A673 (cell line): ENCODE measurements around the gene PGP. TPM values are rescaled to one million over a fixed set of nuclear protein-coding genes. Genes with fewer than 3 reads are reported as not detected.

Source experiments
- BruUV-seq: library from RNA; stranded (reverse); fragments of 400-500 nt; replicated peaks from 2 replicates; lab custom pipeline; 2021; lab: Mats Ljungman, UMichigan
- CTCF ChIA-PET: fragments of 300-600 bp; sonication (Branson Sonifier 250); formaldehyde crosslinking; loops from one replicate; lab custom pipeline; 2022; ENCODE audit warnings: antibody characterized with exemption; lab: Charles Lee
- POLR2A ChIA-PET: fragments of 300-600 bp; sonication (Branson Sonifier 250); formaldehyde crosslinking; loops from one replicate; lab custom pipeline; 2022; ENCODE audit warnings: antibody characterized with exemption; ENCODE audit not compliant: low non-redundant PET; lab: Charles Lee
- DNase-seq: peaks from one replicate; pipeline ENCODE4 v3.0.0-alpha.2; 2015; ENCODE audit warnings: low spot score
- H3K27ac ChIP-seq: fragments of 200-600 bp; sonication (generic); 2 replicates; pipeline ENCODE4 v1.5.1; 2016; ENCODE audit warnings: mixed run types, low read depth, mild to moderate bottlenecking, mixed read lengths, antibody characterized with exemption, low read length; ENCODE audit not compliant: poor library complexity, severe bottlenecking
- H3K27me3 ChIP-seq: fragments of 200-600 bp; sonication (generic); replicated peaks from 2 replicates; pipeline ENCODE4 v1.6.1; 2017; ENCODE audit warnings: mixed run types, low read depth, mild to moderate bottlenecking, mixed read lengths, antibody characterized with exemption, low read length; ENCODE audit not compliant: insufficient read depth, poor library complexity
- H3K36me3 ChIP-seq: fragments of 200-600 bp; sonication (generic); 2 replicates; pipeline ENCODE4 v1.6.1; 2016; ENCODE audit warnings: mixed run types, mild to moderate bottlenecking, mixed read lengths, antibody characterized with exemption, low read length; ENCODE audit not compliant: insufficient read depth, poor library complexity, severe bottlenecking
- H3K4me1 ChIP-seq: fragments of 200-600 bp; sonication (generic); 2 replicates; pipeline ENCODE4 v1.6.1; 2017; ENCODE audit warnings: mixed run types, mild to moderate bottlenecking, mixed read lengths, antibody characterized with exemption, low read length; ENCODE audit not compliant: insufficient read depth, poor library complexity, severe bottlenecking
- H3K4me3 ChIP-seq: fragments of 200-600 bp; sonication (generic); 2 replicates; pipeline ENCODE4 v1.5.1; 2016; ENCODE audit warnings: low read depth, mixed run types, mild to moderate bottlenecking, mixed read lengths, low read length; ENCODE audit not compliant: poor library complexity, severe bottlenecking
- H3K9me3 ChIP-seq: fragments of 200-600 bp; sonication (generic); 2 replicates; pipeline ENCODE4 v1.6.1; 2016; ENCODE audit warnings: mixed run types, low read depth, mild to moderate bottlenecking, mixed read lengths, antibody characterized with exemption, low read length; ENCODE audit not compliant: poor library complexity, severe bottlenecking
- EZH2 ChIP-seq: fragments of 200-600 bp; sonication (generic); IDR thresholded peaks from 2 replicates; pipeline ENCODE4 v1.6.1; 2017; ENCODE audit warnings: borderline replicate concordance, low read depth, mild to moderate bottlenecking, mixed read lengths, antibody characterized with exemption, low read length; ENCODE audit not compliant: poor library complexity, severe bottlenecking
- intact Hi-C: fragments of 100-400 bp; cut with micrococcal nuclease; formaldehyde crosslinking; loops from one replicate; pipeline ENCODE4 v1.10.0; 2022; ENCODE audit not compliant: unreplicated experiment
- total RNA-seq: library from RNA; stranded (reverse); gene quantifications from 2 replicates; pipeline ENCODE4 v1.2.3, GENCODE V29; 2021
- TF ChIP-seq, protein P1 (sequence below): fragments of 300-800, 200-600 bp; sonication (generic); conservative IDR thresholded peaks from 2 replicates; pipeline ENCODE4 v1.5.1; 2017; ENCODE audit warnings: low read depth, mild to moderate bottlenecking, antibody characterized with exemption, low read length, moderate library complexity, mixed read lengths

Gene PGP
- total RNA-seq, 1 experiment from 2014 or later, result 26.5 TPM

DNA sequence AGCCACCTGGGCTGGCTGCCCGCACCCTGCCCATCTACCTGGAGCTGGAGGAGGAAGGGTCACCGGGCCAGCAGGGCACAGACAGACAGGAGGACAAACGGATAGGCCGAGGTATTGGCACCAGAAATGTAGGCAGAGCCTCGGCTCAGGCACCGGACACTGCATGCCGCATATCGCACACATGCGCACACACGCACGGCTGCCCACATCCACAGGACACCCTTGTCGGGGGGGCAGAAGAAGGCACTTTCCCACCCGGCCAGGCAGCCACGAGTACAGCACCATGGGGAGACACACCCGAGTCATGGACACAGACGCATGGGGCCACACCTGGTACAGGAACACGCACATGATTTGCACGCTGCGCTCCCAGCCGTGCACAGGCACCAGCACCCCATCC is 32.7 kb downstream of the PGP start:
- BruUV-seq, result no TSS peak
- CTCF ChIA-PET, result interaction anchor here (1.2 kb wide), 1 partner anchor 12 kb away, joined by 3 read pairs; no protein-coding TSS in a partner anchor

DNA sequence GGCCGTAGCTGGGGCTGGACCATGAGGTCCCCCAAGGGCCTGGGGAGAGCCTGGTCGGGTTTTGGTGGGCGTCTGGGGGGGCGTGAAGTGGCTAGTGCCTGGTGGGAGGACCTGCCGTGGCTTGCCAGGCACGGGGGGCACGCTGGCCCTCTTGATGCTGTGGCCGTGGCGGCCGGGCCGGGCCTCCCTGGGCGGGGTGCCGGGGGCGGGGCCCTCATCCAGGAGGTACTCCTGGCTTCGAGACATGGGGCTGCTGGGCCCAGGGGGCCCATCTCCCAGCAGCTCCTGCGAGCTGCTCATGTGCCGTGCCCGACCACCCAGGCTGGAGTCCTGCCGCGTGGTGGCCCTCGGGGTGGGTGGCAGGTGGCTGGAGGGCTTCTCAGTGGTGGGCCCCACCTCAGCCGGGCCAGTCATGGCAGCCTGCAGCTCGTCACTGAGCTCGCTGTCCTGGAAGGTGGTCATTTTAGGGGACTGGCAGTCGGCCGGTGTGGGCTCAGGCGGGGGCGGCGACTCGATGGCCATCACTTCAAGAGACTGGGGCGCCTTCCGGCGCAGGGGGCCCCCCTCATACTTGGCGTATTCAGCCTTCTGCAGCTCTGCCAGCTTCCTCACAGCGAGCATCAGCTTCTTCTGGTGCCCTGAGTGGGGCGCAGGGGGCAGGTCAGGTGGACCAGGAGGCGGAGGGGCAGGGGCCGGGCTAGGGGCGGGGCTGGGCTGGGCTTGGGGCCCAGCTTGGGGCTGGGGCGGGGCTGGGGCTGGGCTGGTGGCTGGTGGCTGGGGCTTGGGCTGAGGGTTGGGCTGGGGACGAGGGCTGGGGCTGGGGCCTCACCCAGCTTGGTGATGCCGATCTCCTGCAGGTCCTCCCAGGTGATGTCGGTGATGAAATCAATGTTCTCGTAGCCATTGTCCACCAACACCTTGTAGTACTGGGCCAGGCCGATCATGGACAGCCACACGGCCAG is 33.4 kb downstream of the PGP start:
- H3K27ac ChIP-seq, result no peak overlapping the region
- H3K9me3 ChIP-seq, result no peaks in the 10 kb centered on the region
- TF ChIP-seq, protein P1, sequence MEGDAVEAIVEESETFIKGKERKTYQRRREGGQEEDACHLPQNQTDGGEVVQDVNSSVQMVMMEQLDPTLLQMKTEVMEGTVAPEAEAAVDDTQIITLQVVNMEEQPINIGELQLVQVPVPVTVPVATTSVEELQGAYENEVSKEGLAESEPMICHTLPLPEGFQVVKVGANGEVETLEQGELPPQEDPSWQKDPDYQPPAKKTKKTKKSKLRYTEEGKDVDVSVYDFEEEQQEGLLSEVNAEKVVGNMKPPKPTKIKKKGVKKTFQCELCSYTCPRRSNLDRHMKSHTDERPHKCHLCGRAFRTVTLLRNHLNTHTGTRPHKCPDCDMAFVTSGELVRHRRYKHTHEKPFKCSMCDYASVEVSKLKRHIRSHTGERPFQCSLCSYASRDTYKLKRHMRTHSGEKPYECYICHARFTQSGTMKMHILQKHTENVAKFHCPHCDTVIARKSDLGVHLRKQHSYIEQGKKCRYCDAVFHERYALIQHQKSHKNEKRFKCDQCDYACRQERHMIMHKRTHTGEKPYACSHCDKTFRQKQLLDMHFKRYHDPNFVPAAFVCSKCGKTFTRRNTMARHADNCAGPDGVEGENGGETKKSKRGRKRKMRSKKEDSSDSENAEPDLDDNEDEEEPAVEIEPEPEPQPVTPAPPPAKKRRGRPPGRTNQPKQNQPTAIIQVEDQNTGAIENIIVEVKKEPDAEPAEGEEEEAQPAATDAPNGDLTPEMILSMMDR, result no peak
- no peak for TF ChIP-seq EZH2
- CTCF ChIA-PET, result interaction anchor here (1.2 kb wide), 1 partner anchor 13 kb away, joined by 3 read pairs; no protein-coding TSS in a partner anchor
- H3K4me3 ChIP-seq, result no peak overlapping the region
- peaks cover 7% of the 10 kb centered on the region for H3K36me3 ChIP-seq
- intact Hi-C loops, result no loop called here
- BruUV-seq, result no TSS peak
- POLR2A ChIA-PET, result no interaction called here
- no peaks in the 10 kb centered on the region for H3K27me3 ChIP-seq
- H3K4me1 ChIP-seq, result no peaks in the 10 kb centered on the region
- no peak for DNase-seq

More for the DNA sequence above, 32.7 kb downstream of the PGP start:
- no peak for TF ChIP-seq EZH2
- TF ChIP-seq, protein P1, result no peak
- POLR2A ChIA-PET, result no interaction called here
- no peaks in the 10 kb centered on the region for H3K4me1 ChIP-seq
- H3K27ac ChIP-seq, result no peak overlapping the region
- no peak for DNase-seq
- H3K4me3 ChIP-seq, result no peak overlapping the region
- H3K27me3 ChIP-seq, result no peaks in the 10 kb centered on the region
- peaks cover 5% of the 10 kb centered on the region for H3K36me3 ChIP-seq
- H3K9me3 ChIP-seq, result no peaks in the 10 kb centered on the region
- intact Hi-C loops, result no loop called here

DNA sequence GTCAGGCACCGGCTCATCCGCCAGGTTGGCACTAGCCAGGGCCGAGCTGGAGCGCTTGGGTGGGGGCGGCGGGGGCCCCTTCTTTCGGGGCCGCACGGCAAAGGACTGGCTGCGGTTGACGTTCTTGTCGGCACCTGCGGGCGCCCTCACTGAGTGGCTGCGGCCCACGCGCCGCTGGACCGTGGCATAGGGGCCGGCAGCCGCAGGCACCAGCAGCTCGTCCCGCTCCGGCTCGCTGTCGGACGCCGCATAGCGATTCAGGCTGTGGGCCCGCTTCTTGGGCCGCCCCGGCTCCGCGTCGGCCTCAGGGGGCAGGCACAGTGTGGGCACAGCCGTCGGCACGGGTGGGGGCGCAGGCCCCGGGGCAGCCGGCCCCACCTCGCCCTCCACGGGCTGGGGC is 34.2 kb downstream of the PGP start:
- intact Hi-C loops, result no loop called here
- Histone ChIP-seq H3K27me3 (no peaks in the 10 kb centered on the region), H3K4me3 (no peak overlapping the region), H3K27ac (no peak overlapping the region), H3K9me3 (no peaks in the 10 kb centered on the region), H3K4me1 (no peaks in the 10 kb centered on the region), H3K36me3 (peaks cover 15% of the 10 kb centered on the region)
- BruUV-seq, result no TSS peak
- DNase-seq, result no peak
- TF ChIP-seq EZH2, result no peak
- TF ChIP-seq, protein P1, result no peak
- ChIA-PET POLR2A (no interaction called here), CTCF (no interaction called here)
